Airway epithelial cell (primary cell): ENCODE results near the gene SYNDIG1. TPM values are rescaled to one million over a fixed set of nuclear protein-coding genes. Genes with fewer than 3 reads are reported as not detected.

Experiments
- total RNA-seq: library from RNA; depleted of rRNA; stranded (reverse); fragments of >200 nt; gene quantifications from 2 replicates; pipeline ENCODE4 v1.2.3, GENCODE V29; 2015

Gene SYNDIG1
- total RNA-seq = not detected in 2 replicates

GRCh38 chr20:24469116-24469893 is at the start of gene SYNDIG1:
TSS of gene SYNDIG1 (plus strand) at chr20:24469629. CDS start at chr20:24543098, 73,469 bp downstream.

